Epithelial cell of esophagus (primary cell): Measurements from ENCODE around the gene CALD1.

Experiments used
- DNase-seq: peaks from one replicate; pipeline ENCODE4 v3.0.0; 2010; ENCODE audit warnings: low read depth
- H3K4me3 ChIP-seq: 2 replicates; pipeline ENCODE4 v1.5.1; 2011; ENCODE audit warnings: mild to moderate bottlenecking, low read length, control low read depth
- TF ChIP-seq, protein P1 (sequence below): IDR thresholded peaks from 2 replicates; pipeline ENCODE4 v1.5.1; 2011; ENCODE audit warnings: low read depth, mild to moderate bottlenecking, low read length, control low read depth, inconsistent platforms; ENCODE audit not compliant: insufficient read depth; ENCODE audit errors: missing control alignments

The CALD1 gene

DNA sequence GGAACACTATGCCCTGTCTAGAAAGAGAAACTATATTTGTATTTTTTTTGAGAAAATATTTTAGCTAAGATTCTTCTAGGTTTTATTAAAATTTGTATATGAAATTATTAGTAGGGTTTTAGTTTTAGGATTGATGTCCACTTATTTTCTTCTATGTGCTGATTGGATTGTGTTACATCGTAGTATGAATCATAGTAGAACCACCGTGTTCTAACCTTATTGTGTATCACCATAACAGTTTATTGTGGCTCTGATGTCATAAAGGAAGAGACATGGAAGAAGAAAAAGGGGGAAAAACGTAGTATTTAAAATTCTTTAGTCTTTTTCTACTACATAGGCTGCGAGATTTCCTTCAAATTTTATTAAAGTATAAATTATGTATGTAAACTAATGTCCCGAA, 208.7 kb downstream of the CALD1 start:
- TF ChIP-seq, protein P1, sequence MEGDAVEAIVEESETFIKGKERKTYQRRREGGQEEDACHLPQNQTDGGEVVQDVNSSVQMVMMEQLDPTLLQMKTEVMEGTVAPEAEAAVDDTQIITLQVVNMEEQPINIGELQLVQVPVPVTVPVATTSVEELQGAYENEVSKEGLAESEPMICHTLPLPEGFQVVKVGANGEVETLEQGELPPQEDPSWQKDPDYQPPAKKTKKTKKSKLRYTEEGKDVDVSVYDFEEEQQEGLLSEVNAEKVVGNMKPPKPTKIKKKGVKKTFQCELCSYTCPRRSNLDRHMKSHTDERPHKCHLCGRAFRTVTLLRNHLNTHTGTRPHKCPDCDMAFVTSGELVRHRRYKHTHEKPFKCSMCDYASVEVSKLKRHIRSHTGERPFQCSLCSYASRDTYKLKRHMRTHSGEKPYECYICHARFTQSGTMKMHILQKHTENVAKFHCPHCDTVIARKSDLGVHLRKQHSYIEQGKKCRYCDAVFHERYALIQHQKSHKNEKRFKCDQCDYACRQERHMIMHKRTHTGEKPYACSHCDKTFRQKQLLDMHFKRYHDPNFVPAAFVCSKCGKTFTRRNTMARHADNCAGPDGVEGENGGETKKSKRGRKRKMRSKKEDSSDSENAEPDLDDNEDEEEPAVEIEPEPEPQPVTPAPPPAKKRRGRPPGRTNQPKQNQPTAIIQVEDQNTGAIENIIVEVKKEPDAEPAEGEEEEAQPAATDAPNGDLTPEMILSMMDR, result no peak
- no peak for DNase-seq
- H3K4me3 ChIP-seq, result no peak overlapping the region

DNA sequence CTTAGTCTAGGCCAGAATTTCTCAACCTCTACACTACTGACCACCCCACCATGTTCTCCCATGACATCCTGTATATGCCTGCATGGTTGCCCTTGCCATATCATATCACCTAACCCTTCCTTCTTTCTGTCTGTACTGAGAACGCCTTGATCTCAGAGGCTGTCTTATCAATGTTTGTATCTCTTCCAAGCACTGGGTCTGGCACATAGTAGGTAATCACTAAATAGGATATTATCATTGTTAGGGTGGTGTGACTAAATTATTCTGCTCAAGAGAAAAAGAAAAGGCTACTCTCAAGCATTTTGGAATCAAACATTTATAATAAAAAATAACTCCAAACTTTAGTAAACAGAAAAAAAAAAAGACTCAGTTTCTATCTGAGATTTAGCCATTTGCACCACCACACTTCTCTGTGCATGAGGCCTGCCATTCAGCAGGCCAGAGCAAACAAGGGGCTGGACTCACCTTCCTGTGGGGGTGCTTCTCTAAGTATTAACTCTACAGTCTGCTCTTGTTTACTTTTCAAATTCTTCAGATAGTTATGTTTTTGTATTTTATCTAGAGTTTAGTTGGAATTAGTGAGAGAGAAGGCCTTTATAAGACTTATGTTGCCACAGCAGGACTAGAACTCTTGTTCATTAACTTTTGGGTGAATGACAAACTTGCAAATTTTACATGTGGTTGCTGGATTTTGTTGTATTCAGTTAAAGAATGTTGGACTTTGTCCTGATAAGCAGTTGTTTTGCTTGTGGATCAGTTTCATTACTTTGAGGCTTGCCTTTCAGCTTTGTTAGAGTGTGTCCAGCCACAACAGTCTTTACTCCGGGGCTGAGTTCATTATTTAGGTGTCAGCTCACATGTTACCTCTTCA, 212.3 kb downstream of the CALD1 start:
- no peak overlapping the region for H3K4me3 ChIP-seq
- TF ChIP-seq, protein P1, result no peak
- no peak for DNase-seq

DNA sequence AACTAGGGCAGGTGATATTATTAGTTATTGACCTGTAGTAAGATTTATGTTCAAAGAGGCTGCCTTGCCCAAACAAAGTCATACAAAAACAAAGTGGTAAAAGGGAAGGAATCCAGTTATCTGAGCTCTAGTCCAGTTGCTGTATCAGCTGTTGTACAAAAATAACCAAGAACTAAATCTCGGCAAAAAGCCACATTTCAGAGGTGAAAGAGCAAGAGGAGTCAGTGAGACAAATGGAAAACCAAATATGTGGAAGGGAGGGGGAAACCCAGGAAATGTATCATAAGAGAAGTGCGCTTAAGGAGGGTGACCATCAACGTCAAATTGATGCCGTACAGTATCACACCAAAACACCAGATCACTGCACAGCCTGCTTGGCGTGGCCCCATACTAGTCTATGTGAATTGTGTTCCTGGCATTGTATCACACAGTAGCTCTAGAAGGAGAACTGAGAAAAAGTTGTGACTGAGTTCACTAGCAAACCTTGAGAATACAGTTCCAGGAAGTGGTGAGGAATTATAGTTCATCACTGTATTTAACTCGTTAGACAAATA, 213.3 kb downstream of the CALD1 start:
- H3K4me3 ChIP-seq, result no peak overlapping the region
- TF ChIP-seq, protein P1, result no peak
- no peak for DNase-seq

DNA sequence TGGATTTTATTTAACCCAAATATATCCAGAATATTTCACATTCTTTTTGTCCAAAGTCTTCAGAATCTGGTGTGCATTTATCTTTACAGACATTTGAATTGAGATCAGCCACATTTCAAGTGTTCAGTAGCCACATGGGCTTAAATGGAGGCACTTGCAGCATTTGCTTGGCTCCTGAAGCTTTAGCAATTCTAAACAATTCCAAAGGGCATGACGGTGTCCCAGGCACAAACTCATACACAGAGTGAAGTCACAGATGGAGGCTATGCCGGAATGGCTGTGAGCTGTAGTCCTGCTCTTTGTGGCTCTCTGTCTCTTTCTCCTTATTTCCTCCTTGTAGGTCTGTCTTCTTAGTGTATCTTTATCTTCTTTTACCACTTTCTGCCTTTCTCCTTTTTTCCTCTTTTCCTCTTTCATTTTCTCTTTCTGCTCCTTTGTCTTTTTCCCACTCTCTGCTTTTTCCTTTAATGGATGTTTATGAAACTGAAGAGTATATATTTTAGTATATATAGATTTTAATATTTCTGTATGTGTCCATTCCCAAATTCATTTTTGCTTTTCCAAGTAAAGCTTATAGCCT, 214.5 kb downstream of the CALD1 start:
- no peak overlapping the region for H3K4me3 ChIP-seq
- no peak for DNase-seq
- TF ChIP-seq, protein P1, result no peak

DNA sequence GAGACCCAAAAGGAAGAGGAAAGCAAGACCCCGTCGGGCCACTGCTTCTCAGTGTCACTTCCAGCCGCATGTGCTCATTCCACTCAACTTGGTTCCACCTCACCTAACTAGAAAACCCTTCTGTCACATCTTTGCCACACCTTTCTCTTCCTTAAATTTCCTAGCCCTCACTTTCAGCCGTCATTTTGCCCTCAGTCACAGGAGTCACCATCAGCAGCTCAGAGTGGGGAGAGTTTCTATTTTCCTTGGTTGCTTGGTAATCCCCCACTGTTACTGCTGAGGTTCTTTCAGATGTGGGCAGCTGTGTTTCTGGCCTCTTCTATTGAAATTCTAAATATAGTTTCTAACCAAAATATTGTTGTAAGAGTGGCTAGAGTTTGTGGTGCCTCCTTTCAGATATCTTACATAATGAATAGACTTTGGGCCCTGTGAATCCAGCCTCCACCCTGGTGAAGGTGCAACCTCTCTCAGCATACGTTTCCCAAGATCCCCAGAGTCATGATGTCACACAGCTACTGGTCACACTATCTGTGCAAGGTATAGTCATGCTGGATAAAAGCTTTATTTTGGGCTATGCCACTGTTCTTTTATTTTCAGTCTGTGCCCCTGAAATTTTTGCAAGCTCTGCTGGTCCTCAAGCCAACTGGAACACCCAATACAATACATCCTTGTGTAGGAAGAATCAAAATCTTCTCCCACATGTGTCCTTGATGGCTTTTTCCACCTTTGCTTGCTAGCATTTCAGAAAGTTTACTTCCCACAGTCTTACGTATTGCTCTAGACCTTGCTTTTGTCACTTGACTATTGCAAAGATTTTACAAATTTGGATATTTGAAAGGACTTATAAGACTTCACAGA, 216.0 kb downstream of the CALD1 start:
- DNase-seq, result no peak
- H3K4me3 ChIP-seq, result no peak overlapping the region
- TF ChIP-seq, protein P1, result no peak

DNA sequence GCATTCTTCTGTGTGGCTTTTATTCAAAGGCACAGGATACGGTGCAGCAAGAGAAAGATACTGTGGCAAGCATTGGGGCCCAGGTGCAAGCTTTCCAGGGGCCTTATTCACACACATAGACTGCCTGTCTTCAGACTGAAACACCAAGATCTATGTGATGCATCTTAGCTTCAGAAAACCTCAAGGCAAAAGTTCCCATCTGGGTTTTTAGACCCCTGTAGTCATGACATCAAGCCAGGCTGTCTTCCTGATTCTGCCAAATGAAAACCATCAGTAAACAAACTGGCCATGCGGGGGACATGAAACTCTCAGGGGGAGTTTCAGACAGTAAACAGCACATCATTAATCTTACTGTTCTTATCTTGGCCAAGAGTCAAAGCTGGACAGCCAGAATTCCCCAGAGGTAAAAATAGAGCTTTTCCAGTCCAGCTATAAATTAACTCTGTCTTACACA, 216.7 kb downstream of the CALD1 start:
- DNase-seq, result no peak

More for the DNA sequence above, 216.7 kb downstream of the CALD1 start:
- no peak overlapping the region for H3K4me3 ChIP-seq
- TF ChIP-seq, protein P1, result no peak
